Skin epidermis (tissue), 12 donors: Measurements from ENCODE around the gene TMCO2.
"Not testable (repeated sequence)": the region's sequence is repeated elsewhere in the genome, so short reads cannot be mapped to it uniquely, and the experiment has no call there.

Experiments
- H3K27ac ChIP-seq, 21 experiments: fragments of 200-600 bp; sonication (generic) in 11 of 21; one replicate each; pipeline ENCODE4 v1.5.0; 2020; ENCODE audit warnings: mild to moderate bottlenecking in 3 of 21, inconsistent platforms in 2 of 21, moderate library complexity in 2 of 21
- H3K4me3 ChIP-seq, 7 experiments: fragments of 200-600 bp; sonication (generic) in 2 of 7; one replicate each; pipeline ENCODE4 v1.5.0; 2020; ENCODE audit warnings: inconsistent platforms in 2 of 7, mild to moderate bottlenecking in 2 of 7, moderate library complexity in 1 of 7

Gene TMCO2

DNA sequence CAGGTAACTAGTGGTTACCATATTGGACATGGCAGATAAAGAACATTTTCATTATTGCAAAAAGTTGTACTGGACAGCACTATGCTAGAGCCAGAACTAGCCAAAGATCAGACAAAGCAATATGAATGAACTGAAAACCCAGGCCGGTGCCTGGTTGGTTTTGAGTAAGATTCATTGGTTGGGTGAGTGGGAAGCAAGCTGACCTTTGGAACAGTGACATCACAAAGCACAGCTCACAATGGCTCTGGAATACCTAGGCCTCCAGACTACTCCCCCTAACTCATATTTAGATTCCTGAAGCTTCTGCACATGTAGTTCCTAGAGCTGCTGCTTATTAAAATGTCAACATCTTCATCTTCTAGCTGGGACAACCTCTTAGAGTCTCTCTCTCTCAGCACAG, at the start of gene TMCO2:
TSS of gene TMCO2 (plus strand) at position 283 of the 400 bp plus-strand sequence. CDS start at position 340, 57 bp downstream.
- no peak within 1 kb of the TSS for H3K27ac ChIP-seq

DNA sequence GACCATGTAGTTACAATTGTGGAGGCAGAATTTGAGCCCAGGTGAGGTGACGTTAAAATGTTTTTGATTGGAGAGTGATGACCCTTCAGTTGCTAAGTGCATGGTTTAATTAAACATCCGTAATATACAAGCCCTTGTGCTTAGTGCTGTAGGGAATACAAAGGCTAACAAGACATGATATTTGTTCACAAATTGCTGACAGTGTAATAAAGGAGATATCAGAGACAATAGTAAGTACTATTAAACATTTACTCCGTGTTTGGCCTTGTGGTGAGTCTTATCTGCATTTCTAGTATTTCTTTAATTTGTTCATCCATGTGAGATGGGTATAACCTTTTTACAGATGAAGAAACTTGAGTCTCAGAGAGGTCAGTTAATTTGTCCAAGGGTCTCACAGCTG, 48.6 kb upstream of the TMCO2 start:
- Histone ChIP-seq H3K4me3 (no peak overlapping the region), H3K27ac (no peak overlapping the region)

More for the DNA sequence above, at the start of gene TMCO2:
- no peak within 1 kb of the TSS for H3K4me3 ChIP-seq

DNA sequence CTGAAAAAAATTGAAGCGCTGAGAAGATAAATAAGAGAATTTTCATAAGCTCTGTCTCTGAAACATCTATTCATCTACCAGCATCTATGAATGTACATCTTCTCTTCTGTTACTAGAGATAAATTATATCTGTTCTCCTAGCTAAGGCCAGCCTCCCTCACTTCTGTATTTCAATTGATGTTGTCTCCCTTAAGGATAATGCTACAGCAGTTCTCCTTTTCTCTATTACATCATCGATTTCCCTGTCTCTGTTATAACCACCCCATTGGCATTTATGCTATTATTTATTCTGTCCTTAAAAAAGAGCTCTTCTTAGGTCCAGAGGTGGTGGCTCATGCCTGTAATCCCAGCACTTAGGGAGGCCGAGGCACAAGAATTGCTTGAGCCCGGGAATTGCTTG, 42.9 kb upstream of the TMCO2 start:
- Histone ChIP-seq H3K4me3 (no peak overlapping the region), H3K27ac (no peak overlapping the region)

DNA sequence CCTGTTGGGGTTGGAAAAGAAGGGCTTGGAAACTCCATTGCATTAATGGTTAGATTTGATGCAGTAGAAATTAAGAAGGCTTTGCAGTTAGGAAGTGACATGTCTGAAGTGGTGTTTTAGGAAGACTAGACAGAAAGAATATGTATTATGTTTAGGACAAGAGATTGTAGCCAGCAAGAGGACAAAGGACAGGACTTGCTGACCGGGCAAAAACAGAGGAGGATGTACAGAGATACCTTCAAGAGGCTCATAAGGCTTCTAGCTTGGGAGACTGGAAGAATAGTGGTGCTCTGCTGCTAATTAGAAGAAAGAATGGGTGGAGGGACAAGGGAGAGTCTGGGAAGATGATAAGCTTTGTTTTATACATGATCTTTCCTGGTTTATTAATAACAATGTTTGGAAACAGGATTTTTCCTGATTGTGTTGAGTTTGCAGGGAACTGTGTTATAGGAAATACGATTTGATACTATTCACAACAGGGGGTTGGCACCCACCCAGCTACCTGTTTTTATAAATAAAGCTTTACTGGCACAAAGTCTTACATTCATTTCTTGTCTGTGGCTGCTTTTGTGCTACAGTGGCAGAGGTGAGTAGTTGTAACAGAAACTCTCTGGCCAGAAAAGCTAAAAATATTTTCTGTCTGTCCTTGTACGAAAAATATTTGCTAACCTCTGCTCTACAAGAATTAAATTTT, 37.1 kb upstream of the TMCO2 start:
- H3K27ac ChIP-seq: no peak overlapping the region
- H3K4me3 ChIP-seq: no peak overlapping the region

DNA sequence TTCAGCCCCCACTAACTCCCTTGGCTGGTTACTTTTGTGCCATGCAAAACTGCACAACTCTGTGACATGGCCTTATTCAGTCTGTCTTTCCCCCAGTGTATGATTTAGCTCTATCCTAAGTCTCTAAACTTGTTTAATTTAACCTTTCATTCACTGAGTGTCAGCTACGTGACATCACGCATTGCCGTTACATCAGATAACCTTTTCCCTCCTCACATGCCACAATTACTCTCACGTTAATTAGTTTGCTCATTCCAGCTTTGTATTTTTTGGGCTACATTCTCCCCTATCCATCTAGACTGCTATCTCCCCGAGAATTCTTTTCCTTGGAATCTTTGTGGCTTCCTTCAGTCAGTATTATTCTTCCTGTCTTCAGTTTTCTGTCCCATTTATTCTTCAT, 29.4 kb upstream of the TMCO2 start:
- Histone ChIP-seq H3K27ac (no peak overlapping the region), H3K4me3 (no peak overlapping the region)

DNA sequence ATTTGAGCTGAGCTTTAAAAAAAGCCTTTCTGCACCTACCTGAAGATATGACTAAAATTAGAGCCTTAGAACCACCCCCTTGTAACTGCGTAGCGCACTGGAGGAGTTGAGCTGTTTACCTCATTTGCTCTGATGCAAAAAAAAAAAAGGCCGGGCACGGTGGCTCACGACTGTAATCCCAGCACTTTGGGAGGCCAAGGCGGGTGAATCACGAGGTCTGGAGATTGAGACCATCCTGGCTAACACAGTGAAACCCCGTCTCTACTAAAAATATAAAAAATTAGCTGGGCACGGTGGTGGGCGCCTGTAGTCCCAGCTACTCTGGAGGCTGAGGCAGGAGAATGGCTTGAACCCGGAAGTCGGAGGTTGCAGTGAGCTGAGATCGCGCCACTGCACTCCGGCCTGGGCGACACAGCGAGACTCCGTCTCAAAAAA, 26.2 kb upstream of the TMCO2 start:
- H3K4me3 ChIP-seq, H3K27ac ChIP-seq: not testable (repeated sequence)

DNA sequence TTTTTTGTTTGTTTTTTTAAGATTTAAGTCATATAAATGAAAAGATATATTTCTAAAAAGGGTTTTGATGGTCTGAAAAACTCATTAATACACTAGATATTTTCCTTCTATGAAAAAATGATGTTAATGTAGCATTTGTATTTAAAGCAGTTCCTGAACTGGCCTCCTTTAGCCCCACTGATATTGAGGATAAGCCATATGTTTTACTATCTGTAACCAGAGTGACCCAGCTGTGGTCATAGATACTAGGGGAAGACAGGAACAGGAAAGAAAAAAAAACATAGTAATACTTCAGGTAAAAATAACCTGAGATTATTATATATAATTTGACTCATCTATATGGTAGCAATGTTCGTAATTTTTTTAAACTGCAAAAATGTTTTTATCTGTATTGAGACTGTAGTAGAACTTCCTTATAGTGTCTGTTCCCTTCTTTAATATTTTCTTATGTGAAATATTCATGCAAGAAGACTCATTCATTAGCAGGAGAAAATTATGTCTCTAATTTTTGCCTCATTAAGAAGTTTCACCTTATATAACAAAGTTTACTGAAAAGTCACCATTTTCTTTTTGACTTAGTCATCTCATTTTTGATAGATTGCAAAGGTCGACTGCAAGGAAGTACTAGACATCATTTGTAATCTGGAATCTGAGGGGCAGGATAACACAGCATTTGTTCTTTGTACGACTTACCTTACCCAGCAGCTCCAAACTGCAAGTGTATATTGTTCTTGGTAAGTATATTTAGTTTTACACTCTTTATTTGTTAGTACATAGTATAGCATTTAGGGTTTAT, 25.6 kb upstream of the TMCO2 start:
- no peak overlapping the region for H3K4me3 ChIP-seq
- H3K27ac ChIP-seq: no peak overlapping the region

DNA sequence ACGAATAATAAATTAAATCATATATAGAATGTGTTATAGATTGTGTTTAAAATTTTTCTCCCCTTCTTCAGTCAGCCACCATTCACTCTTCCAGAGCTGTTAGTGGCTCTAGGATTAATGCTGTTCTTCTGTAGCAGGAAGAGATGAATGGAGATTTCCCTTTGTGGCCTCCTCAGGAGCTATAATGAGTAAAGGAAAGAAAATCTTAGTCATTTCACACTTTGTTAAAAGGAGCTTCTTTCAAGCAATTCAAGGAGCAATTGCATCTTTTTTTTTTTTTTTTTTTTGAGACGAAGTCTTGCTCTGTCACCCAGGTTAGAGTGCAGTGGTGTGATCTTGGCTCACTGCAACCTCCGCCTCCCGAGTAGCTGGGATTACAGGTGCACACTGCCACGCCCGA, 23.7 kb upstream of the TMCO2 start:
- H3K27ac ChIP-seq: no peak overlapping the region
- H3K4me3 ChIP-seq: no peak overlapping the region

DNA sequence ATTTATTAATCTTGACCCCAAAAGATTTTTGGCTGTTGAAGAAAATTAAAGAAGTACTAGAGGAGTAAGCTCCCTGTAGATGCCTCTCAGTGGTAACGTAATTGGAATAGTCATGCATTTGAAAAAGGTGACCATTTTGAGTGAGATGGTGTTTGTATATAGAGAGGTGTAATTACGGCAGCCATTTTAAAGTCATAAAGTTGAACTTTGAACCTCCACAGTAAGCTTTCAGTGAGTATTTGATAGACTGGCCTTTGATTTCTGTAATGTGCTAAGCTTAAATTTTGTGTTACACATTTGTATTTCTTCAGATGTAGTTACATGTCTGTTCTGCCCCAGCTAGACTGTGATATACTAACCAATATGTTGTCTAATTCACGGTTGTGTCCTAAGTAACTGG, 21.5 kb upstream of the TMCO2 start:
- Histone ChIP-seq H3K4me3 (no peak overlapping the region), H3K27ac (no peak overlapping the region)

DNA sequence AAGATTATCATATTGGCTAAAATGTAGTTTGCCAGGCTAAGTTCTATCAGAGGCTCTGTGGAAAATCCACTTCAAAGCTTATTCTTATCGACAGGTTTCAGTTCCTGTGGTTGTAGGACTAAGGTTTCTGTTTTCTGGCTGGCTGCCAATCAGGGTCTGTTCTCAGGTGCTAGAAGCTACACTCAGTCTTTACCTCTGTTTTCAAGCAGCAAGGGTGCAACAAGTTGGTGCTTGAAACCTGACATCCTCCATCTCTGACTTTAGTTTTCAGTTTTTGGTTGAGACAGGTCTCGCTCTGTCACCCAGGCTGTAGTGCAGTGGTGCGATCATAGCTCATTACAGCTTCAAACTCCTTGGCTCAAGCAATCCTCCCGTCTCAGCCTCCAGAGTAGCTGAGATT, 15.3 kb upstream of the TMCO2 start:
- Histone ChIP-seq H3K27ac (no peak overlapping the region), H3K4me3 (no peak overlapping the region)

DNA sequence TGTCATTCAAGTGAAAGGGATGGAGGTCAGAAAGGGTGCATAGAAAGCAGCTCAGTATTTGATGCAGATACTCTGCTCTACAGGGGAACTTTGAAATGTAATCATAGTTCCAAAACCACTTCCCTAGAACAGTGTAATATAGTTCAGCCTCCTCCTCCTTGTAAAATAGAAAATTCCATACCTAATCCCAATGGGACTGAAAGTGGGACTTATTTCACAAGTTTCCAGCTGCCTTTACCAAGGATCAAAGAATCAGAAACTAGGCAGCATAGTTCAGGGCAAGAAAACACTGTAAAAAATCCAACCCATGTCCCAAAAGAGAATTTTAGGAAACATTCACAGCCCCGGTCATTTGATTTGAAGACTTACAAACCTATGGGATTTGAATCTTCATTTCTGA, 8.1 kb upstream of the TMCO2 start:
- Histone ChIP-seq H3K27ac (no peak overlapping the region), H3K4me3 (no peak overlapping the region)

DNA sequence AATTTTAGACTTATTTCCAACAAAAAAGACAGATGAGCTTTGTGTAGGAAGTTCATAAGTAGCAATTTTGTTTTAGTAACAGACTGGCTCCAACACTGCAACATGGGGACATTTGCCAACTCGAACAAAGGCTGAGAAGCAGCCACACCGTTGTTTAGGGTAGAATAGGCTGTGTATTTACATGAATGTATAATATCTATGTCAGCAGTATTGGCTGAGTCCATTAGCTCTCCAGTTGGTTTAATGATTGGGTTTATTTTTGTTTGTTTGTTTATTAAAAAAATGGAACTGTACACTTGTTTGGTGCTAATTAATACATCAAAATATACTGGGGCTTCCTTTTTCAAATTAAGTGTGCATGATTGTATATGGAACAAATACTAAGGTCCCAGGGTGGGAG, 7.3 kb upstream of the TMCO2 start:
- H3K27ac ChIP-seq: no peak overlapping the region
- H3K4me3 ChIP-seq: no peak overlapping the region

DNA sequence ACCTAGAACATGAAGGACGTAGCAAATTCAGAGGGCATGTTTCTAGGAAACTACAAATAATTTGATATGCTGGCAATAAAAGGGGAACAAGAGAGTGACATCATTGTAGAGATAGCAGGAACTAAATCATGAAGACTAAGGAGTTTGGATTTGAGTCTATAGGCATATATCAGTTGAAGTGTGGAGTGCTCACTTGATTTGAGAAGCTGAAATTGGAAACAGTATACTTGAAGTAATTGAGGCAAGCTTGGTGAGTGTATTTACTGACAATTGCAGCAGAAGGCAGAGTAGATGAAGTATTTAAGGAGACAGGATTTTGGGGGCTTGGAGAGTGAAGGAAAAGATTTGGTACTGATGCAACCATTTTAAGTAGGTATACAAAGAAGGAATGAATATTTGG, 6.4 kb upstream of the TMCO2 start:
- Histone ChIP-seq H3K4me3 (no peak overlapping the region), H3K27ac (peak overlapping the region in 4 of 21 experiments; percentile 2 to 26 (median 18))

DNA sequence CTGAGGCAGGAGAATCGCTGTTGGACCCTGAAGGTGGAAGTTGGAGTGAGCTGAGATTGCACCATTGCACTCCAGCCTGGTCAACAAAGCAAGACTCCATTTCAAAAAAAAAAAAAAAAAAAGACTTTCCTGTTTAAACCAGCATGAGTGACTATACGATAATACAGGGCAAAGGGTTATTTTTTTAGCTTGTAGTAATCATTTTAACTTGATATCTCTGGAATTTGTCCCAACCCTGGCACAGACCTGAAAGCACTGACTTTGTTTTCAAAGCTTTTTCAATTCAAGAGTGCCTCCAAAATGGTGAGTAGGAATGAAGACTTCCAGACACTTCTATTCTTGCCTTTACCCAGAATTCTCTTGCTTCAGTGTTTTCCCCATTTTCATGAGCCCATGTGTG, 4.4 kb upstream of the TMCO2 start:
- H3K27ac ChIP-seq: no peak overlapping the region

DNA sequence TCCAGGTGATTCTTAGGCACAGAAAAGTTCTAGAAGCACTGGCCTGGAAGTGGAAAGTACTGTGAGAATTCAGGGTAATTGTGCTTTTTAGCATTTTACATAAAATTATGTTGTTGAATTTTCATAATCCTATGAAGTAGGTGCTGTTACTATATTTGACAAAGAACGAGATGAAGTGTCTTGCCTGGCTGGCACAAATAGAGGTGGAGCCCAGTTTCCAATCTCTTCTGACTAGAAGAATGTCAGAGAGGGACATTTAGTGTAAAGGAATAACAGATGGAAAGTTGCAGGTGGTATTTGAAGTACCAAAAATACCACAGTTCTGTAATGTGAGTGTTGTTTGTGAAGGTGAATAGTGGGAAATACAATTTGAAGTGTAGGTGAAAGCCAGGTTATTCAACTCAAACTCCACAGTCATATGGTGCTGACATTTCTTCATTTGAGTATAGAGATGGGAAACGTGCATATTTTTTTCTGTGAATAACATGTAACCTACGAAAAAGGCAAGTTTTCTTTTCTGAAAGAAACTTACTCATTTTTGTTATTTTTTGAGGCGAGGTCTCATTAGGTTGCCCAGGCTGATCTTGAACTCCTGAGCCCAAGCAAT, 3.5 kb upstream of the TMCO2 start:
- Histone ChIP-seq H3K27ac (no peak overlapping the region), H3K4me3 (no peak overlapping the region)

More for the DNA sequence above, 4.4 kb upstream of the TMCO2 start:
- no peak overlapping the region for H3K4me3 ChIP-seq

DNA sequence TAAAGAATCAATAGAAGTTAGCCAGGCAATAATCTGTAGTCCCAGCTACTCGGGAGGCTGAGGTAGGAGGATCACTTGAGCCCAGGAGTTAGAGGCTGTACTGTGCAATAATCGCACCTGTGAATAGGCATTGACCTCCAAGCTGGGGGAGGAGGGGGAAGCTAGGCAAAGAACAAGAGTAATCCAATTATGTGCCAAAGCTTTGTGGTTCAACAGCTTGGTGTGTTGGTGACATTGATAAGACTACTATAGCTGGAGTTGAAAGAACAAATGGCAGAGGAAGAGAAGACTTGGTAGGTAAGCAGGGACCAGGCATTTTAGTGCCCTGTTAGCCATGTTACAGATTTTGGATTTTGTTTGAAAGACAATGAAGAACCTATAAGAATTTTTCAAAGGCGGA, 2.1 kb upstream of the TMCO2 start:
- no peak overlapping the region for H3K4me3 ChIP-seq
- H3K27ac ChIP-seq: no peak overlapping the region

DNA sequence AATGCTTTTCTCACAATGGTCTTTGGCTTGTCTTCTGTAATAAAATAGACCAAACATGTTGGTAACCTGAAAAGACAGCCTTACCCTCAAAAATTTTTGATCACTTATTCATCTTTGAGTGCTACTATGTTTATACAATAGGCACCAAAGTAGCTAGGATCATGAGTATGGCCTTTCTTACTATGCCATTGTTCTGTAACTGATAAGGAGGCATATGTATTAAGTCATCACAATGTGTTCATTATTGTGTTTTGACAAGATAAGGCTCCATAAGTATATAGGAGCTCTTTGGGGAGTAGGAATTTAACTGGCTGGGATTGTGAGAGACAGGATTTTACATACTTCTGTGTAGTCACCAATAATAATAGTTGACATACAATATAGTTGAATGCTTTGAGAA, 675 bp downstream of the TMCO2 start:
- no peak overlapping the region for H3K4me3 ChIP-seq
- no peak overlapping the region for H3K27ac ChIP-seq

DNA sequence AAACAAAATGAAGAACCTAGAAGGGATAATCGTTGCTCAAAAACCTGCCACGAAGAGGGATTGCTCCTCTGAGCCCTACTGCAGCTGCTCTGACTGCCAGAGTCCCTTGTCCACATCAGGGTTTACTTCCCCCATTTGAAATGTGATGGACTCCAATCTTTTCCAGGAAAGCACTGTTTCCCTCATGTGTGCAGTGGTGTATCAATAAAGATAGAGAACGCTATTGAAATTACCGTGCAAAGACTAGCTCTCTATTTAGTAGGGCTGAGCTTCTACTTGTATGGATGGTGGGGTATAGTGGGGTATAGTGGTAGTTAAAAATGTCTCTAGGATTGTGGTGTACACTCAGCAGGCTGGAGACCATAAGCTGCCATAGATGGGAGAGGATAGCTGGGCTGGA, 3.7 kb downstream of the TMCO2 start:
- Histone ChIP-seq H3K4me3 (no peak overlapping the region), H3K27ac (no peak overlapping the region)

DNA sequence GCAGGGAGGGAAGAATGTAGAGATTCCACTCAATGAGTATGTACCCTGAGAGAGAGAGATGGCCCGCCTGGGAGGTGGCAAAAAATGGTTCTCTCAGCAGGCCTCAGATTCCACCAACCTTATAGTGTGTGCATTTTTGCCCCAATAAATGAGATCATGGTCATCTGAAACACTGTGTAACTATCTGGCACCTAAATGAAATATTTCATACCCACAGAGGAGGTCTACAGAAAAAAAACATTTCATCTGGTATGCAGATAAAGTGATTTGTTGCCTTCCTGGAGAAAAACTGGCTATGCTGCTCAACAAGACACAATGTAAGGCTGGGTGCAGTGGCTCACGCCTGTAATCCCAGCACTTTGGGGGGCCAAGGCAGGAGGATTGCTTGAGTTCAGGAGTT, 4.9 kb downstream of the TMCO2 start:
- H3K4me3 ChIP-seq: no peak overlapping the region
- H3K27ac ChIP-seq: no peak overlapping the region

DNA sequence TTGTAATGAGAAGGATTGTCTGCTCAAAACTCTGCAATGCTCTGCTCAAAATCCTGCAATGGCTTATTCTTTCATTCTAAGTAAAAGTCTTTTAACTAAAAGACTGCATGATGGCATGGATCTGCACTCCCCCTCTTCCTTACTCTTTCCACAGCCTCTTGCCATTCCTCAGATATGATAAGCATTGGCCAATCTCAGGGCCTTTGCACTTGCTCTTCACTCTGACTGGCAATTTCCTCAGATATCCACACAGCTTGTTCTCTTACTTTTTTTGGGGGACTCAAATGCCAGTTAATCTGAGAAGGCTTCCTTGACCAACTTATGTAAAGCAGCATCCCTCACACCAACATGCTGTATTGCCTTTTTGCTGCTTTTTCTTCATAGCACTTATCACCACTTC, 7.5 kb downstream of the TMCO2 start:
- Histone ChIP-seq H3K27ac (no peak overlapping the region), H3K4me3 (no peak overlapping the region)
